Astrocyte of the hippocampus (primary cell): ENCODE data around the gene SLC17A2.

Experiments
- DNase-seq: peaks from one replicate; pipeline ENCODE4 v3.0.0; 2011; ENCODE audit warnings: low read depth, low spot score

The SLC17A2 gene

DNA sequence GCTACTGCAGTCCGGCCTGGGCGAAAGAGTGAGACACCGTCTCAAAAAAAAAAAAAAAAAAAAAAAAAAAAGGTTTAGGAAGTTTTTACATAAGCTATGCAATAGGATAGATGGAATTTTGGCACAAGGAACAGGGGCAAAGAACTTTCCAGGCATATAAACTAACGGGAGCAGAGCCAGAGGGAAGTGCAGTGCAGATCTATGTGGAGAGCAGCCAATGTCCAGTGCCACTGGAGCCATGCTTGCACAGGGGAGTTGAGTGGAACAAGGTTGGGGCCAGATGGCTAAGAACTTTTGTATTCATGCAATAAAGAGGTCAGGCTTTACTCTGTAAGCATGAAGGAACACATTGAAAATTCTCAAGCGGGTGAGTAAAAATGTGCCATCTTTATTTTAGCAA lies 10.8 kb downstream of the SLC17A2 start:
- DNase-seq, result no peak

DNA sequence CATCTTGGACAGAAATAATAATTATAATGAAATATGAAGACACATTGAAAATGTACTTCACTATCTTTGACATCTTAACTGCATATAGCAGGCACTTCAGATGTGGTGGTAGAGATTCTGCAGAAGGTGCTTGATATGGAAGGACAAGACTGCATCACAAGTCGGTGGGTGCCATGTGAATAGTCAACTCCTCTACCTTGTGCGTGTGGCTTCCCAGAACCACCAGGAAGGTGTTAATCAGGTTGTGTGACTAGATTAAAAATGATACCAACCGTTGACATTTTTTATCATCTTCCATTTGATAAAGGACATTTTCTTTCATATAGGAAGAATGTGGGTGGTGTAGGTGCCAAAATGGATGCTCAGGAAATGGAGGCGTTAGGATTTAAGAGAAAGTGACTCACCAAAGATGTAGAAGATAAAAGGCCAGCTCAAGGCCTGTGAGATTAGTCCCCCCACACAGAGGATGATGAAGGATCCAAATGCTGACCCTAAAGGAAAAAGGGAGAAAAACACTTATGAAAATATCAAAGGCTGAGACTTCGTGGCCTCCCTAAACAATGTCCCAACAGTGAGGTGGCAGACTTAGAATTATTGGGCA lies 12.3 kb downstream of the SLC17A2 start:
- no peak for DNase-seq

DNA sequence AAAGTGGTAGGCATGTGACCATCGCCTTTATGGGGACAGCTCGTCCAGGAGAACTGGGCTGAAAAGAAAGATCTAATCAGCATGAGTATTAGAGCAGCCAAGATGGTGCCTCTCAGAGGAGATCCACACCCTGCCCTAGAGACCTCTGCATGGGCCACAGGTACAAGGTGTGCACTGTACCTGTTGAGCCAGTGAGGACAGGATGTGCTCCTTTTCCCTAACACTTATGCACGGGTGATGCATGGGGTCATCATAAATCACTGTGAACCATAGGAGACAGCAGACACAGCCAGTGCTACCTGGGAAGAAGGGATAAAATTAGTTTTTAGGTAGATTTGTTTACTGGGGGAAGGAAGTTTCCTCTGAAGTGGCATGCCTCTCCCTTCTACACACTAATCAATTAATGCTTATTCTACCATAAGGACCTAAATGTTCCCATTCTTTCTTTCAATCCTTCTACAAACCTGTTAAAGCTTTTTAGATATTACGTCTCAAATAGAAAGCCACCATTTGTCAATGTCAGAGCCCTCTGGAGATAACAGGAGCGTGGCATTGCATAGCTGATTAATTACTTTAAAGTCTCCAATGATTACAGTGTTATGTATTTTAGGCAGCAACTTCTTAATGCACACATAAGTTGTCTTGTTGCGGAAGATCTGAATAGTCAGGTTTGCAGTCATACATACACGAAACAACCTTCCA lies 13.6 kb downstream of the SLC17A2 start:
- no peak for DNase-seq

DNA sequence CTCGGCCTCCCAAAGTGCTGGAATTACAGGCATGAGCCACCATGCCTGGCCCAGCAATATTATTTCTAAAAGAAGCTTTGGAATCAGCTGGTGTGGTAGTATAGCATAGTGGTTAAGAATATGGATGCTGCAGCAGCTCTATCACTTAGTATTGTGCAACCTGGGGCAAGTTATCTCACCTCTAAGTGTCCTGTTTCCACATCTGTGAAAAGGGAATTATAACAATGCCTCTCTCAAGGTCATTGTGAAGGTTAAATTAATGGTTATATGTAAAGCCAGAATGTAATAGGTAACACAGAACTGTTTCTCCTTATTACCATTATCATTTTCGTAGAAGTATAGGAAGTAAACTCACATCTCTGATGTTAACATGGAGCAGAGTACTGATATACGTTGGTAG lies 14.2 kb downstream of the SLC17A2 start:
- DNase-seq, result no peak

DNA sequence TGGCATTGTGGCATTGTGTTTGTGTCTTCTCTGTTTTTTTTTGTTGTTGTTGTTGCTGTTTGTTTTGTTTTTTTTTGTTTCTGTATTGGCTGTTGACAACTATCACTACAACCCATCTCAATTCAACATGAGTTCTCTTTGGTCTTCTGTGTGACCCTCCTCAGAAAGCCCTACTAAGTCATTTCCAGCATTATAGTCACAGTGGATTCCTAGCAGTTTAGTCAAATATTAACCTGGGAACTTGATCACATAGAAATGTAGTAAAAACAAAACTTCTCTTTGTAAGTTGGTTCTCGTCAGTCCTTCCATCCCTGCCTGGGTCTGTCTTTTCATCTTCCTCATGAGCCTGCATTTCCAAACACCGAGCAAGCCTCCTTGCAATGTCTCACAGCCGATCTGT lies 16.8 kb downstream of the SLC17A2 start:
- DNase-seq, result no peak

DNA sequence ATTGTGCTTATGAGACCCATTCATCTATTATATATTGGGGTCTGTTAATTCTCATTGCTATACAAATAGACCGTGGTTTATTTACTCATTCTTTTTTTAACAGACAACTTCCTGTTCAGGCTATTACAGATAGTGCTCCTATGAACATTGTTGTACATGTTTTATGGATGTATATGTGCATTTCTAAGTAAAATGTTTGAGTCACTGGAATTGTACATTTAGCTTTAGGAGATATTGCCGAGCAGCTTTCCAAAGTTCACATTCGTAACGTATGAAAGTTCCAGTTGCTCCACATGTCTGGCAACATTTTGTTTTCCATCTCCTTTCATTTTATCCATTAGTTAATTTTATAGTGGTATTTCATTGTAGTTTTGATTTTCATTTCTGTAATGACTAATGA lies 19.1 kb downstream of the SLC17A2 start:
- no peak for DNase-seq

DNA sequence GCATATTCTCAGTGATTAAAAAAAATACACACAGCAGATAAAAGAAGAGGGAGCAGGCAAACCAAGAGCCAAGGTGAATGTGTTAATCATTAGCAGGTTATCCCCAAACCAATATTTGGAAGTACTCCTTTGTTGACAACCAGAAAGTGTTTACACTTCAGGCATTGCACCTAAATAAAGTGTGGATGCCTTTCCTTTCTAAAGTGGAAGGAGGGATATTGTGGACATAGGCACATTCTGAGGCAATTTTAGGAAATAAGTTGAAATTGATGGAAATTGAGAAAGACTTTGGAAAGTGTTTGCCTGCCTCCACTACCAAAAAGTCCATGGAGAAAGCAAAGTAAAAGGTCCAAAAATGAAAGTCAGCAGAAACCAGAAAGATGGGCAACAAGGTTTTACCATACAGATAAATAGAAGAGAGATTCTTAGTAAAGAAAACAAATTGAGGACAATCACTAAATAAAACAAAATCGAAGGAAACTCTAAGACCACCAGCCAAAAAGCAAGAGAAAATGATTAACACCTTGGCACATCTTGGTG lies 22.9 kb downstream of the SLC17A2 start:
- no peak for DNase-seq

DNA sequence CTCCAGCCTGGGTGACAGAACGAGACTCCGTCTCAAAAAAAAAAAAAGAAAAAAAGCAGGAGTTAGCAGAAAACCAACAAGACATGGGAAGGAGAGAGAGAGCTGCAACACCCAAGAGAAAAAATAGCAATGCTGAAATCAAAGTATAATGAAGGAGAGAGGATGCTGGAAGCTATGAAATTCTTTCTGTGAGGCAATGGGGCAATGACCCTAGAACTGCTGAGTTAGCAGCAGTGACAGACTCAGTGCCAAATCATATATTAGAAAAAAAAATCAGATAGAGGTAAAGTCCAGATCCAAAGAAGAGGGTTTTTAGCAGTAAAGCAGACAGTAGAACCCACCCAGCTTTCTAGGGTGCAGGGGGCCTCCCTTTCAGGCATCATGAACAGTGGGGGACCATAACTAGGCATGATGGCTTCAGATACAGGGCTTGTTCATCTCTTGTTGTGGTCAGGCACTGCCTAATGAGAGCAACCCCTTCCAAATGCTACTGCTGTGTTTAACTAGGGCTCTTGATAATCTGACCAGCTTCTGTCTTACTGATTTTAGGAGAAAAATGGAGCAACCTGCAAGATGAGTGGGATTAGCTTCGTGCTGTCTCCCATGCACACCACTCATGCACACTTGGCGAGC lies 26.9 kb downstream of the SLC17A2 start:
- DNase-seq, result no peak

DNA sequence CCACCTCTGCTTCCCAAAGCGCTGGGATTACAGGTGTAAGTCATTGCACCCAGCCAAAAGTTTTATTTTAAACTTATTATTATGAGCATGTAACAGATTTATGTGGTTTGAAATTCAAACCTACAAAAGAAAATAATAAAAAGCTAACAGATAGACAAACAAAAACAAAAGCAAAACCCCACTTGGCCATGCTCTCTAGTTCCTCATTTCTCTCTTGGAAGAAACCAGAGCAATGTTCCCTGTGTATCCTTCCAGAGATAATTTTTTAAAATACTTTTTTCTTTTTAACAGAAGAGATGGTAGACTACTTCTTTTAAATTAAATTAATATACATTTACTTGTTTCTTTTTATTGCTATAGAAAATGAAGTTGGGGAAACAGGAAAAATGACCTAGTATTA lies 28.4 kb downstream of the SLC17A2 start:
- no peak for DNase-seq

DNA sequence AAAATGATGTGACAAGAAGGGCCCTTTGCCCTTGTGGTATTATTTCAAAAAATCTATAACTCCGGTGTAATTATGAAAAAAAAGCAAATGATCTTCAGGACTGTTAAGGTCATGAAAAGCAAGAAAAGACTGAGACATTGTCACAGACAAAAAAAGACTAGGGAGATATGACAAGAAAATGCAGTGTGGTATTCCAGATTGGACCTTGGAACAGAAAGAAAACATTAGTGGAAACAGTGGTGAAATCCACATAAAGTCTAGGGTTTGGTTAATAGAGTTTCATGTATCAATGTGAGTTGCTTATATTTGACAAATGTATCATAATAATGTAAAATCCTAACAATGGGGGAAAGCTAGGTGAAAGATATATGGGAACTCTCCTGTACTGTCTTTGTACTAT lies 29.6 kb downstream of the SLC17A2 start:
- DNase-seq, result no peak

DNA sequence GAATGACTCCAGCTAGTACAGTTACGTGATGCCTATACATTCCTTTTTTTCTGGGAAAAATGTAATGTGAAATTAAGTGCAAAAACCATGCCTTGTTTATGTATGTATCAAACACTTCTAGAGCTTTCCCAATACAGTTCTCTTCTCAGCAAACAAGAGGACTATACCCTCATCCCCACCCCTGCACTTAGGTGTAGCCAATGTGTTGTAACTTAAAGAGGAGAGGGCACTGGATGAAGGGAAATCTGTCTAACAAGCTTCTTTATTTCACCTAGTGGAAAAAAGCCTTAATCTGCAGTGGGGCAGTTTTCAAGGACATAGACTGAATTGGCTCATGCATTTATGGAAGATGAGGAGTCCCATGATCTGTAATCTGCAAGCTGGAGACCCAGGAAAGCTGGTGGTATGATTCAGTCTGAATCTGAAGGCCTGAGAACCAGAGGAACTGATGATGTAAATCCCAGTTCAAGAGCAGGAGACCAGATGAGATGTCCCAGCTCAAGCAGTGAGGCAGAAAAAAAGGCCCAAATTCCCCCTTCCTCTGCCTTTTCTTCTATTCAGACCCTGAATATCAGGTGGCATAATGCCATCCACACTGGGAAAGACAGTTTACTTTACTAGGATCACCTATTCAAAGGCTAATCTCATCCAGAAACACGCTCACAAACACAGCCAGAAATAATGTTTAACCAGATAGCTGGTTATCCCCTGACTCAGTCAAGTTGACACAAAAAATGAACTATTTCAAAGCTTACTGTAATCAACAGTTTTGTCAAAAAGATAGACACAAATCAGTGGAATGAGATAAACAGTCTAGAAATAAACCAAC lies 30.7 kb downstream of the SLC17A2 start:
- no peak for DNase-seq

DNA sequence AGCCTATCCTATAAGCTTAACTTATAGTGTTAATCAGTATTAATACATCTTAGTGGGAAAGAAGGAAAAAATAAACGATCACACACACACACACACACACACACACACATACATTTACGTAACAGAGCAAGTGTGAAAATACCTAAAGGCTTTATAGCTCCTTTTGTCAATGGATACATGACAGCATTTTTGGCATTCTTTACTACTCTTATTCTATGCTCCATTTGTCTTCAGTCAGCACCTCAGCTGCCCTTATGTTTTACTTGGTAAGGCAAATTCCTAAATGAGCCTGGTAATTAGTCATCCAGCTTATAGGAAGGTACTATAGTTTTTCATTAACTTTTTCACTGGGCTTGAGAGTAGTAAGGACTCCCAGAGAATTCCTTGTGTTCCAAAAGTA lies 31.4 kb downstream of the SLC17A2 start:
- DNase-seq, result no peak

DNA sequence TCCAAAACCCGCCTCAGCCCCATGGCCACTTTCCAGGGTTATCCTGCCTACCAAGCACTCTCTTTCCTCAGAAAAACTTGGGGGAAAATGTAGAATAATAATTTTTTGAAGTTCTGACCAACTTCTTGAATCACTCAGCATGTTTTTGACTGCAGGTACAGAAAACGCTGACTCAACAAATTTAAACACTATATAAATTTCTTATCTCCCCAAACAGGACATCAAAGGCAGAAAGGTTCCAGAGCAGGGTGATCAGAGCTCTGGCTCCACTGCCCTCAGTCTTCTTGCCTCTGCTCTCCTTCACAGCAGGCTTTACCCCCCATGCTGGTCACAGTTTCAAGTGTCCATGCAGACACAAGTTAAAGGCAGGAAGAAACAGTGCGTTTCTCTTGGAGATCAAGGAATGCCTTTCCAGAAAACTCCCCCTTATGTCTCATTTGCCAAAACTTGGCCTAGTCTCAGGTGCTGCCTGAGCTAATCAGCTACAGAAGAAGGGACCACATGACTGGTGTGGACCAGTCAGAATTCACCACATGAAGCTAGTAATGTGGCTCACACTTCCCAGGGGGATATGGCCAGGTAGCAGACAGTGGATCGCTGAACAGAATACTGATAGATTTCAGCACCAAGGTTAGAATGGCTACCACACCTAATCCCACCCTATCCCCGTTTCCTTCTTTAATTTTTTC lies 32.1 kb downstream of the SLC17A2 start:
- no peak for DNase-seq

DNA sequence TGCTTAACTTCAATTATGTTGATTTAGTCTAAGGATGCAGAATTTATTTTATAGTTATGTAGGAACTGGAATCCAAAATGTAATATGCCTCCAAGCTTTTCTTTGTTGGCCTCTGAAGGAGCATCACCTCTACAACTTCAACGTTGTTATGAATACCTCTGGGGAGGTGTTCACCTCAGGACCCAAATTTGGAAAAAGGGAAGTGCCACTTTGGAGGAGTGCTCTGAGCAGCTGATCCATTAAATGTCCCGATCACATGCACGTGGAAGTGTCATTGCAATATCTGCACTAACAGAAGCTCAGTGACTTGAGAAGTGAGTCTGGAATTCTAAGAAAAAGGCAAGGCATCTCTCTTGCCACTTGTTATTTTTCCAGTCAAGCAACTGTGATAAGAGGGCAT lies 34.2 kb downstream of the SLC17A2 start:
- DNase-seq, result no peak

DNA sequence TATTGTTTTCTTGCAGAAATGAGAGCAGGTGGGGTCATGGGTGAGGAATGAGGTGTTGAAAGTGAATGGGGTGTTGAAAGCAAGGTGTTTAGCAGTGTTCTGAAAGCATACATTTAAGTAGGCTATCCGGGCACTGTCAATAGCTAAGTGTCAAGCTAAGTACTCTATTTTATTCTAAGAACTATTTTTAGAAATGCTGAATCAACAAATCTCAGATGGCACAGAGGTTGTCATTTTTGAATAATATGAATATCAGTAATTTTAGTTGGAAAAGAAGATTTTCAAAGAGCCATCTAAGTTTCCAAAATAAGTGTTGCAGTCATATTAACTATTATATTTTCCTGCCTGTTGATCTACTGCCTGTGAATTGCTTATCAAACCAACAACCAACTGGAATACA lies 34.7 kb downstream of the SLC17A2 start:
- DNase-seq, result no peak

DNA sequence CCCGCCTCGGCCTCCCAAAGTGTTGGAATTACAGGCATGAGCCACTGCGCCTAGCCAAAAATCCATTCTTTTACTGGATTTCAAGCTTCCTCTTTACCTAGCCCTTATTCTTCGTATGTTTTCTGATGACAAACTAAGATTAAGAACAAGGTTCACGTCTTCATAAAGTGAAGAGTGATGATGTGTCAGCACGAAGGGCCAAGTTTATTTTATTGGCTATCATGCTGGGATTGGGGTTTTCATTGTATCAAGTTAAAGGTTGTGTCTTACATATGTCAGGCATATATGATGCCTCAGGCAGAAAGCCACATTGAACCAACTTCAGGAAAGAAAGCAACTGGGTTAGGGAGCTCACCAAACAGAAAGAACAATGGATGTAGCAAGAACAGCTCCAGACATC lies 36.7 kb downstream of the SLC17A2 start:
- DNase-seq, result no peak

DNA sequence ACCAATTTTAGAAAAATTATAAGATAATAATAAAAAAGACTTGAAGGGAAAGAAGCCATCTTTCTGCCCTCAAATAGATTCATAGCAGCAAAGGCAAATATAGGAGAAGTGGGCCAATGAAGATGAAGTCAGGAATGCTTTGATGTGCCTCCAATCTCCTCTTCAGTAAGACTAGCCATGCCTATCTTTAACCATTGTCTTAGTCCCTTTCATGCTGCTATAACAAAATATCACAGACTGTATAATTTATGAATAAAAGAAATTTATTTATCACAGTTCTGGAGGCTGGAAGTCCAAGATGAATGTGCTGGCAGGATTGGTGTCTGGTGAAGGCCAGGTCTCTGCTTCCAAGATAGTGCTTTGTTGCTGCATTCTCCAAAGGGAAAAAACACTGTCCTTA lies 37.6 kb downstream of the SLC17A2 start:
- no peak for DNase-seq

DNA sequence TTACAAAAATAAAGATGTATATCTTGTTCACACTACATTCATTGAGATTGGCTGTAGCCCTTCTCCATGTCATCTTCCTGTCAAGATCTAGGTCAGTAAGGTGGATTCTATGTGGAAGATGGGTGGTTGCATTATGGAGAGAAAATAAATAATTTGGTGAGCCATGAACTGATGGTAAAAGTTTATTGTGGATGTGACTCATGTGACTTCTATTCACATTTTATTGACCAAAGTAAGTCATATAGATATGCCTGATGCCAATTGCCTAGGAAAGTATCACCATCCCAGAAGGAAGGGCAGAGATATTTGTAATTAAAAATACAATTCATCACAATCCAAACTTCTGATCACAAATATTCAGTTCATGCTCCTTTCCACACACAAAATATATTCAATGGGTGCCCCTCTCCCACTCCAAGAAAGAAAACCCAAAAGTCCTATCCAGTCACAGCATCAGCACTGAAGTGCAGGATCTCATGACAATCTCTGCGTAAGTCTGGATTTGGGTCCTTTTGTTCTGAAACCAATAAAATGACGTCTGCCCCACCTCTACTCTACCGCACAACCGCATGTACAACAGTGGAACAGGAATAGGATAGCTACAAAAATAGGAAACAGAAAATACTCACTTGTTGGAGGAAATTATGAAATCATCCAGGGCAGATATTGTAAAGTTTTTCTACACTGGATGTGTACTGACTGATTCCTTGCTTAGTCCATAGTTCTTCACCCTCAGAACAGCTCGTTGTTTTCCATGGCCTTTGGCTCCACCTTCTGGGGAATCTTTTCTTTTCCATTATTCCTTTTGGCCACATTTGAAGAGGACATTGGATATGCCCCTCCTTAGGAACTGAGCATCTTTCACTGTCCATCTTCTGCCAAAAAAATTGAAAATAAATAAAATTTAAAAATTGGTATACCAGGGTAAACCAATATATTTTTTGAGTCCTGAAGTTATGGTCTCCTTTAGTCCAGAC lies 40.3 kb downstream of the SLC17A2 start:
- DNase-seq, result peak; percentile 57

DNA sequence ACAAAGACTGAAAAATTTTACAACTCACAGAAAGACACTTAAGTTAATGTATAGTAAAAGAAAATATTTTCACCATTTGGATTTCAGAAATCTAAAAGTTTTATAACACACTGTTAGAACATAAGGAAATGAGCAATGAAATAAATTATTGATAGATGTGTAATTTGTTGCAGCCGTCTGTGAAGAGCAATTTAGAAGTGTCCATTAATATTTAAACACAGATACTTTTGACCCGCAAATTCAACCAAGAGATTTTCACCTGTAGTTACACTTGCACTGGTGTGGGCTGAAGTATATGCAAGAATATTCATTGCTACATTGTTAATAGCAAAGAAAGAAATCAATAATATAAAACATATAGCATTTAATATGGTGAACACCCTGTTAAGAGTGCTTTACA lies 41.9 kb downstream of the SLC17A2 start:
- no peak for DNase-seq

DNA sequence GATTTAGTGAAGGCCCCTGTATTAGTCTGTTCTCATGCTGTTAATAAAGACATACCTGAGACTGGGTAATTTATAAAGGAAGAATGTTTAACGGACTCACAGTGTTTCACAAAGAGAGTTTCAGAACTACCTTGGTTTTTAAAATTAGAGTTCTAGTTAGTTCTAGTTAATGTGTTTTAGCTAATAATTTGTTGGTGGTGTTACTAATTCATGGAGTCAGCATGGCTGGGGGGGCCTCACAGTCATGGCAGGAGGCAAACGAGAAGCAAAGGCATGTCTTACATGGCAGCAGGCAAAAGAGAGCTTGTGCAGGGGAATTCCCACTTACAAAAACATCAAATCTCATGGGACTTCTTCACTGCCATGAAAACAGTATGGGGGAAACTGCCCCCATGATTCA lies 44.4 kb downstream of the SLC17A2 start:
- no peak for DNase-seq
